Measurements from ENCODE around the gene FNDC1. TPM values are rescaled to one million over a fixed set of nuclear protein-coding genes. Genes with fewer than 3 reads are reported as not detected.

FNDC1 gene
- total and polyA plus RNA-seq, 2 of the 13 experiments (the other 11 are each of a cell fraction or from before 2014, with no cell fraction given) = not detected

GRCh38 chr6:159156089-159156488, 13.1 kb upstream of the FNDC1 start:
- intact Hi-C loops (cut with micrococcal nuclease; ENCODE audit: unreplicated experiment) = no loop called here
- no peak overlapping the region for H3K4me3 ChIP-seq (replicated peaks in 1 of 3; ENCODE audit: insufficient read depth in 1 of 3, low read depth in 2 of 3, low read length in 3 of 3)
- H3K79me2 ChIP-seq (ENCODE audit: insufficient read depth, low read length) = no peaks in the 10 kb centered on the region
- no peaks in the 10 kb centered on the region for H3K4me1 ChIP-seq (ENCODE audit: insufficient read depth, low read length)
- no peak overlapping the region for H3K4me2 ChIP-seq (ENCODE audit: low read depth, low read length)
- no peak overlapping the region for H2AFZ ChIP-seq (ENCODE audit: low read length)
- DNase-seq (ENCODE audit: low spot score) (no peak), ATAC-seq (no peak), FAIRE-seq (no peak)
- no peak overlapping the region for H3K9ac ChIP-seq (ENCODE audit: insufficient read depth, low read depth, low read length)
- H3K9me3 ChIP-seq (ENCODE audit: low read length) = peaks cover 12% of the 10 kb centered on the region
- BruUV-seq (replicated peaks) = no TSS peak
- WGBS (ENCODE audit: low lambda C conversion rate) = 3% methylated on average over 1 of the region's 1 CpG
- in situ Hi-C loops (cut with HindIII; ENCODE audit: extremely low pct_ligation_motif_present, low pct_unique_long_range_greater_than_20kb) = no loop called here
- H4K20me1 ChIP-seq (ENCODE audit: insufficient read depth, low read length) = no peaks in the 10 kb centered on the region
- TF ChIP-seq ZSCAN5A (CRISPR knock-in tag; IDR thresholded peaks at IDR 0.05; ENCODE audit: borderline replicate concordance) (no peak), ZNF766 (CRISPR knock-in tag; IDR thresholded peaks at IDR 0.05; ENCODE audit: borderline replicate concordance) (no peak), CEBPB (IDR thresholded peaks at IDR 0.05; ENCODE audit: borderline replicate concordance, low read depth, low read length) (no peak), XBP1 (CRISPR knock-in tag; IDR thresholded peaks at IDR 0.05) (no peak), ZIK1 (CRISPR knock-in tag; IDR thresholded peaks at IDR 0.05; ENCODE audit: borderline replicate concordance, low read depth) (no peak), RBM22 (optimal IDR thresholded peaks at IDR 0.05; ENCODE audit: low read length) (no peak), ZNF616 (CRISPR knock-in tag; IDR thresholded peaks at IDR 0.05; ENCODE audit: low read depth) (no peak), TEF (CRISPR knock-in tag; IDR thresholded peaks at IDR 0.05) (no peak), ZBTB38 (CRISPR knock-in tag; IDR thresholded peaks at IDR 0.05) (no peak), TCF7 (IDR thresholded peaks at IDR 0.05; ENCODE audit: low read depth) (no peak), ZNF674 (CRISPR knock-in tag; IDR thresholded peaks at IDR 0.05; ENCODE audit: low read depth) (no peak), MEIS1 (CRISPR knock-in tag; IDR thresholded peaks at IDR 0.05; ENCODE audit: borderline replicate concordance) (no peak)
- TF ChIP-seq, protein P1, sequence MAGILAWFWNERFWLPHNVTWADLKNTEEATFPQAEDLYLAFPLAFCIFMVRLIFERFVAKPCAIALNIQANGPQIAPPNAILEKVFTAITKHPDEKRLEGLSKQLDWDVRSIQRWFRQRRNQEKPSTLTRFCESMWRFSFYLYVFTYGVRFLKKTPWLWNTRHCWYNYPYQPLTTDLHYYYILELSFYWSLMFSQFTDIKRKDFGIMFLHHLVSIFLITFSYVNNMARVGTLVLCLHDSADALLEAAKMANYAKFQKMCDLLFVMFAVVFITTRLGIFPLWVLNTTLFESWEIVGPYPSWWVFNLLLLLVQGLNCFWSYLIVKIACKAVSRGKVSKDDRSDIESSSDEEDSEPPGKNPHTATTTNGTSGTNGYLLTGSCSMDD (CRISPR knock-in tag; IDR thresholded peaks at IDR 0.05) = no peak
- POLR2A ChIA-PET = no interaction called here
- CTCF ChIA-PET (ENCODE audit: low intra/inter-chr PET ratio, low total read pairs) = no interaction called here
- peaks cover 0 to 6% of the 10 kb centered on the region in 2 experiments; a peak in 2 of 5 replicates for H3K27me3 ChIP-seq (ENCODE audit: control insufficient read depth in 1 of 2, insufficient read depth in 2 of 2, low read length in 2 of 2)
- no peak overlapping the region for H3K27ac ChIP-seq (ENCODE audit: extremely low read length, insufficient read depth, low read length)
- no peaks in the 10 kb centered on the region for H3K36me3 ChIP-seq (replicated peaks in 1 of 2; ENCODE audit: control insufficient read depth in 1 of 2, insufficient read depth in 2 of 2, low read length in 2 of 2)
